Fibroblast of pulmonary artery (primary cell): Measurements from ENCODE around the gene BLVRB.

Source experiments
- DNase-seq: peaks from one replicate; pipeline ENCODE4 v3.0.0-alpha.2; 2010; ENCODE audit warnings: low read depth
- H3K4me3 ChIP-seq: replicated peaks from 2 replicates; pipeline ENCODE4 v1.5.1; 2011; ENCODE audit warnings: low read depth, mild to moderate bottlenecking, control low read depth, low read length, moderate library complexity
- CTCF ChIP-seq: IDR thresholded peaks from 2 replicates; pipeline ENCODE4 v1.5.1; 2011; ENCODE audit warnings: mild to moderate bottlenecking, control low read depth, low read length, inconsistent platforms; ENCODE audit errors: missing control alignments

Gene BLVRB

GRCh38 chr19:40450664-40451063 lies 14.9 kb downstream of the BLVRB start:
- TF ChIP-seq CTCF, result no peak
- no peak overlapping the region for H3K4me3 ChIP-seq
- no peak for DNase-seq

GRCh38 chr19:40449506-40449905 lies 16.0 kb downstream of the BLVRB start:
- TF ChIP-seq CTCF, result no peak
- no peak overlapping the region for H3K4me3 ChIP-seq
- DNase-seq, result no peak

- TF ChIP-seq CTCF, result no peak
- H3K4me3 ChIP-seq, result no peak overlapping the region
- DNase-seq, result no peak
Observed at GRCh38 chr19:40446263-40446784, 19.2 kb downstream of the BLVRB start.

- no peak for TF ChIP-seq CTCF
- DNase-seq, result no peak
- H3K4me3 ChIP-seq, result no peak overlapping the region
Observed at GRCh38 chr19:40445780-40446262, 19.7 kb downstream of the BLVRB start.

- no peak for DNase-seq
- peak overlapping the region; percentile 100 for H3K4me3 ChIP-seq
- peak; percentile 25 for TF ChIP-seq CTCF
Observed at GRCh38 chr19:40444825-40445312, 20.7 kb downstream of the BLVRB start.

GRCh38 chr19:40444000-40444824 lies 21.3 kb downstream of the BLVRB start, which contains the start of gene SERTAD3:
Gene SERTAD3 (minus strand): TSS chr19:40444335. CDS start chr19:40442080, 2,255 bp downstream.
- peak within 1 kb of the TSS; percentile 100 for H3K4me3 ChIP-seq
- no peak for TF ChIP-seq CTCF
- peak; percentile 95 for DNase-seq
